HepG2 (cell line): Measurements from ENCODE around the gene FUOM. TPM values are rescaled to one million over a fixed set of nuclear protein-coding genes. Genes with fewer than 3 reads are reported as not detected.

Source experiments
- ADNP ChIP-seq: sonication (generic); formaldehyde crosslinking; IDR thresholded peaks from 2 replicates; pipeline ENCODE4 v1.4.0; 2020; ENCODE audit warnings: missing genetic modification reagents
- CAMTA2 ChIP-seq: sonication (generic); formaldehyde crosslinking; IDR thresholded peaks from 2 replicates; pipeline ENCODE4 v1.4.0; 2020; ENCODE audit warnings: mild to moderate bottlenecking, missing genetic modification reagents, borderline replicate concordance
- CCDC6 ChIP-seq: sonication (generic); formaldehyde crosslinking; IDR thresholded peaks from 2 replicates; pipeline ENCODE4 v1.8.1; 2022; ENCODE audit warnings: mild to moderate bottlenecking, missing genetic modification reagents, moderate library complexity
- HNF4G ChIP-seq, 2 experiments: sonication (generic) in 1 of 2; formaldehyde crosslinking in 1 of 2; IDR thresholded peaks; 2 replicates each; pipeline versions ENCODE4 v1.4.0 to v1.6.1; 2011 to 2020; ENCODE audit warnings: borderline replicate concordance in 2 of 2, low read depth in 2 of 2, mild to moderate bottlenecking in 2 of 2, low read length in 1 of 2, missing genetic modification reagents in 1 of 2, moderate library complexity in 1 of 2
- KMT2A ChIP-seq: sonication (generic); formaldehyde crosslinking; IDR thresholded peaks from 2 replicates; pipeline ENCODE4 v1.4.0; 2020; ENCODE audit warnings: missing genetic modification reagents
- MTA3 ChIP-seq: sonication (generic); formaldehyde crosslinking; IDR thresholded peaks from 2 replicates; pipeline ENCODE4 v1.4.0; 2020; ENCODE audit warnings: missing genetic modification reagents
- POLR2AphosphoS5 ChIP-seq: IDR thresholded peaks from 2 replicates; pipeline ENCODE4 v1.6.1; 2012; ENCODE audit warnings: low read depth, low read length
- RARA ChIP-seq: IDR thresholded peaks from 2 replicates; pipeline ENCODE4 v1.6.1; 2016; ENCODE audit warnings: missing genetic modification reagents, missing compliant biosample characterization
- TCF12 ChIP-seq, 2 experiments: fragments of 450-650 bp in 1 of 2; sonication (generic) in 1 of 2; formaldehyde crosslinking in 1 of 2; IDR thresholded peaks; 2 replicates each; pipeline versions ENCODE4 v1.6.1 to v1.8.0; 2017 to 2022; ENCODE audit warnings: antibody characterized with exemption in 1 of 2, mild to moderate bottlenecking in 1 of 2, missing genetic modification reagents in 1 of 2, moderate library complexity in 1 of 2
- ZKSCAN8 ChIP-seq: IDR thresholded peaks from 2 replicates; pipeline ENCODE4 v1.6.1; 2016; ENCODE audit warnings: borderline replicate concordance, missing genetic modification reagents, missing compliant biosample characterization
- ZNF724P ChIP-seq: sonication (generic); formaldehyde crosslinking; IDR thresholded peaks from 2 replicates; pipeline ENCODE4 v1.8.0; 2022; ENCODE audit warnings: missing genetic modification reagents, borderline replicate concordance
- ZNF839 ChIP-seq: sonication (generic); formaldehyde crosslinking; IDR thresholded peaks from 2 replicates; pipeline ENCODE4 v1.4.0; 2020; ENCODE audit warnings: missing genetic modification reagents, mild to moderate bottlenecking, borderline replicate concordance
- ZSCAN25 ChIP-seq: sonication (generic); formaldehyde crosslinking; IDR thresholded peaks from 2 replicates; pipeline ENCODE4 v1.8.0; 2022; ENCODE audit warnings: mild to moderate bottlenecking, missing genetic modification reagents
- polyA plus RNA-seq, 8 experiments: library from polyadenylated mRNA; depleted of rRNA in 3 of 8; stranded (reverse) in 7 of 8; unstranded in 1 of 8; fragments of >200 nt; fragmentation: Illumina TruSeq in 4 of 8; extraction: Trizol in 4 of 8; gene quantifications; 2 replicates each; pipeline versions ENCODE4 v1.2.1 to v1.2.3, GENCODE V29; 2011 to 2016; ENCODE audit warnings: low read depth in 4 of 8, missing spikeins in 1 of 8, mixed read lengths in 1 of 8; ENCODE audit not compliant: insufficient read depth in 1 of 8
- total RNA-seq, 5 experiments: library from RNA; depleted of rRNA; stranded (reverse); fragments of >200 nt; fragmentation: Illumina TruSeq; extraction: Trizol; gene quantifications; 2 replicates each; pipeline ENCODE4 v1.2.3, GENCODE V29; 2016; ENCODE audit warnings: low read depth in 1 of 5
- TF ChIP-seq, protein P1 (sequence below): fragments of 450-650 bp; IDR thresholded peaks from 2 replicates; pipeline ENCODE4 v1.6.1; 2016
- TF ChIP-seq, protein P2 (sequence below): sonication (generic); formaldehyde crosslinking; IDR thresholded peaks from 2 replicates; pipeline ENCODE4 v1.5.0; 2020; ENCODE audit warnings: missing genetic modification reagents
- TF ChIP-seq, protein P3 (sequence below): sonication (generic); formaldehyde crosslinking; IDR thresholded peaks from 2 replicates; pipeline ENCODE4 v1.5.0; 2020; ENCODE audit warnings: mild to moderate bottlenecking, missing genetic modification reagents
- TF ChIP-seq, protein P4 (sequence below): sonication (generic); formaldehyde crosslinking; IDR thresholded peaks from 2 replicates; pipeline ENCODE4 v1.4.0; 2020; ENCODE audit warnings: missing genetic modification reagents

Gene FUOM
- total and polyA plus RNA-seq, 2 of the 13 experiments (the other 11 are each of a cell fraction or from before 2014, with no cell fraction given), result 27.5 to 60.4 TPM

DNA sequence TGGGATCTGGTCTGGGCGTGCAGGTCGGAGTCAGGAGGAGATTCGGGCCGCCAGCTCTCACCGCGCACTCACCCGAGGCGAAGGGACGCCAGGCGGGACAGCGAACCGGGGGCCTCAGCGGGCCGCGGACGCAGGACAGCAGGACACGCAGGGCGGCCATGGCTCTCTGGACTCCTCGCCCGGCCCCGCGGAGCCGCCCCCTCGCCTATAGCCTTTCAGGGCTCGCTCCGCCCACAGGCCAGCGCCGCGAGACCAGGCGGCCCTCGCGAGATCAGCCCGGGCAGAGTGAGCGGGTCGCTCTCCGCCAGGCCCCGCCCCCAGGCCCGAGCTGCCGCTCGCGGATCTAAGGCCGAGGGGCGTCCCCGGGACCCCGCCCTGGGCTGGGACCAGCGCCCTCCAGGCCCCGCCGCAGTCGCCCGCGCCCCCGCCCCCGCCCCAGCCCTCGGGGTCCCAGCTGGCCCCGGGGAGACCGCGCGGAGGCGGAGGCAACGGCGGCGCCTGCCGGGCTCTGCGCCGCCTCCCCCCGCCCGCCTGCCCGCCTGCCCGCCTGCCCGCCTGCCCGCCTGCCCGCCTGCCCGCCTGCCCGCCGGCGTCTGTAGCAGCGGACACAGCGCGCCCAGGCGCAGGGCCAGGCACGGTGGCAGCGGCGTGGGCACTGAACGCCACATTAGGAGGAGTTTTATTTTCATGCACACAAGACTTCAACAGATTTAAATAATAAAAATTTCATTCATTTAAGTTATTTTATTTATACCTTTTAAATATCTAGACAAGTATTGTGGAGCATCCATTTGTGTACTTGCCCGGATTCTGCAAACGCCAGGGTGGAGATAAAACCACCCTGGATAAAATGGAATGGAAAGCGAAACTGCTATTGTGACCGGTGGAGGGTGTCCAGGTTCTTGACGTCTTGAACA is 15.6 kb upstream of the FUOM start, which contains the start of gene ECHS1 (continued):
- TF ChIP-seq KMT2A (no peak; the same call in 1 of the 2 replicates), ZNF724P (CRISPR knock-in tag) (no peak), TCF12 (IDR thresholded peaks at IDR 0.05) (no peak), TCF12 (CRISPR knock-in tag; IDR thresholded peaks at IDR 0.05) (0 out of 2 replicates have a peak, but pooled peaks have one; percentile 46), MTA3 (CRISPR knock-in tag) (no peak), ADNP (CRISPR knock-in tag) (no peak), RARA (CRISPR knock-in tag) (no peak), ZKSCAN8 (CRISPR knock-in tag) (no peak), POLR2AphosphoS5 (peak; percentile 92), HNF4G (IDR thresholded peaks at IDR 0.05; ENCODE audit: borderline replicate concordance, low read depth, low read length) (no peak), HNF4G (CRISPR knock-in tag; IDR thresholded peaks at IDR 0.05; ENCODE audit: borderline replicate concordance, low read depth) (no peak), CCDC6 (CRISPR knock-in tag) (no peak), ZNF839 (CRISPR knock-in tag) (no peak), CAMTA2 (CRISPR knock-in tag) (no peak), ZSCAN25 (CRISPR knock-in tag) (peak; percentile 83)
- TF ChIP-seq, protein P1, sequence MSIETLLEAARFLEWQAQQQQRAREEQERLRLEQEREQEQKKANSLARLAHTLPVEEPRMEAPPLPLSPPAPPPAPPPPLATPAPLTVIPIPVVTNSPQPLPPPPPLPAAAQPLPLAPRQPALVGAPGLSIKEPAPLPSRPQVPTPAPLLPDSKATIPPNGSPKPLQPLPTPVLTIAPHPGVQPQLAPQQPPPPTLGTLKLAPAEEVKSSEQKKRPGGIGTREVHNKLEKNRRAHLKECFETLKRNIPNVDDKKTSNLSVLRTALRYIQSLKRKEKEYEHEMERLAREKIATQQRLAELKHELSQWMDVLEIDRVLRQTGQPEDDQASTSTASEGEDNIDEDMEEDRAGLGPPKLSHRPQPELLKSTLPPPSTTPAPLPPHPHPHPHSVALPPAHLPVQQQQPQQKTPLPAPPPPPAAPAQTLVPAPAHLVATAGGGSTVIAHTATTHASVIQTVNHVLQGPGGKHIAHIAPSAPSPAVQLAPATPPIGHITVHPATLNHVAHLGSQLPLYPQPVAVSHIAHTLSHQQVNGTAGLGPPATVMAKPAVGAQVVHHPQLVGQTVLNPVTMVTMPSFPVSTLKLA, result no peak
- TF ChIP-seq, protein P2, sequence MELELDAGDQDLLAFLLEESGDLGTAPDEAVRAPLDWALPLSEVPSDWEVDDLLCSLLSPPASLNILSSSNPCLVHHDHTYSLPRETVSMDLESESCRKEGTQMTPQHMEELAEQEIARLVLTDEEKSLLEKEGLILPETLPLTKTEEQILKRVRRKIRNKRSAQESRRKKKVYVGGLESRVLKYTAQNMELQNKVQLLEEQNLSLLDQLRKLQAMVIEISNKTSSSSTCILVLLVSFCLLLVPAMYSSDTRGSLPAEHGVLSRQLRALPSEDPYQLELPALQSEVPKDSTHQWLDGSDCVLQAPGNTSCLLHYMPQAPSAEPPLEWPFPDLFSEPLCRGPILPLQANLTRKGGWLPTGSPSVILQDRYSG (CRISPR knock-in tag), result no peak
- TF ChIP-seq, protein P3, sequence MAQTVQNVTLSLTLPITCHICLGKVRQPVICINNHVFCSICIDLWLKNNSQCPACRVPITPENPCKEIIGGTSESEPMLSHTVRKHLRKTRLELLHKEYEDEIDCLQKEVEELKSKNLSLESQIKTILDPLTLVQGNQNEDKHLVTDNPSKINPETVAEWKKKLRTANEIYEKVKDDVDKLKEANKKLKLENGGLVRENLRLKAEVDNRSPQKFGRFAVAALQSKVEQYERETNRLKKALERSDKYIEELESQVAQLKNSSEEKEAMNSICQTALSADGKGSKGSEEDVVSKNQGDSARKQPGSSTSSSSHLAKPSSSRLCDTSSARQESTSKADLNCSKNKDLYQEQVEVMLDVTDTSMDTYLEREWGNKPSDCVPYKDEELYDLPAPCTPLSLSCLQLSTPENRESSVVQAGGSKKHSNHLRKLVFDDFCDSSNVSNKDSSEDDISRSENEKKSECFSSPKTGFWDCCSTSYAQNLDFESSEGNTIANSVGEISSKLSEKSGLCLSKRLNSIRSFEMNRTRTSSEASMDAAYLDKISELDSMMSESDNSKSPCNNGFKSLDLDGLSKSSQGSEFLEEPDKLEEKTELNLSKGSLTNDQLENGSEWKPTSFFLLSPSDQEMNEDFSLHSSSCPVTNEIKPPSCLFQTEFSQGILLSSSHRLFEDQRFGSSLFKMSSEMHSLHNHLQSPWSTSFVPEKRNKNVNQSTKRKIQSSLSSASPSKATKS, result no peak
- TF ChIP-seq, protein P4, sequence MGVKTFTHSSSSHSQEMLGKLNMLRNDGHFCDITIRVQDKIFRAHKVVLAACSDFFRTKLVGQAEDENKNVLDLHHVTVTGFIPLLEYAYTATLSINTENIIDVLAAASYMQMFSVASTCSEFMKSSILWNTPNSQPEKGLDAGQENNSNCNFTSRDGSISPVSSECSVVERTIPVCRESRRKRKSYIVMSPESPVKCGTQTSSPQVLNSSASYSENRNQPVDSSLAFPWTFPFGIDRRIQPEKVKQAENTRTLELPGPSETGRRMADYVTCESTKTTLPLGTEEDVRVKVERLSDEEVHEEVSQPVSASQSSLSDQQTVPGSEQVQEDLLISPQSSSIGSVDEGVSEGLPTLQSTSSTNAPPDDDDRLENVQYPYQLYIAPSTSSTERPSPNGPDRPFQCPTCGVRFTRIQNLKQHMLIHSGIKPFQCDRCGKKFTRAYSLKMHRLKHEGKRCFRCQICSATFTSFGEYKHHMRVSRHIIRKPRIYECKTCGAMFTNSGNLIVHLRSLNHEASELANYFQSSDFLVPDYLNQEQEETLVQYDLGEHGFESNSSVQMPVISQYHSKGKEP, result no peak
